ENCODE data around the gene CCDC136.

Gene CCDC136

DNA sequence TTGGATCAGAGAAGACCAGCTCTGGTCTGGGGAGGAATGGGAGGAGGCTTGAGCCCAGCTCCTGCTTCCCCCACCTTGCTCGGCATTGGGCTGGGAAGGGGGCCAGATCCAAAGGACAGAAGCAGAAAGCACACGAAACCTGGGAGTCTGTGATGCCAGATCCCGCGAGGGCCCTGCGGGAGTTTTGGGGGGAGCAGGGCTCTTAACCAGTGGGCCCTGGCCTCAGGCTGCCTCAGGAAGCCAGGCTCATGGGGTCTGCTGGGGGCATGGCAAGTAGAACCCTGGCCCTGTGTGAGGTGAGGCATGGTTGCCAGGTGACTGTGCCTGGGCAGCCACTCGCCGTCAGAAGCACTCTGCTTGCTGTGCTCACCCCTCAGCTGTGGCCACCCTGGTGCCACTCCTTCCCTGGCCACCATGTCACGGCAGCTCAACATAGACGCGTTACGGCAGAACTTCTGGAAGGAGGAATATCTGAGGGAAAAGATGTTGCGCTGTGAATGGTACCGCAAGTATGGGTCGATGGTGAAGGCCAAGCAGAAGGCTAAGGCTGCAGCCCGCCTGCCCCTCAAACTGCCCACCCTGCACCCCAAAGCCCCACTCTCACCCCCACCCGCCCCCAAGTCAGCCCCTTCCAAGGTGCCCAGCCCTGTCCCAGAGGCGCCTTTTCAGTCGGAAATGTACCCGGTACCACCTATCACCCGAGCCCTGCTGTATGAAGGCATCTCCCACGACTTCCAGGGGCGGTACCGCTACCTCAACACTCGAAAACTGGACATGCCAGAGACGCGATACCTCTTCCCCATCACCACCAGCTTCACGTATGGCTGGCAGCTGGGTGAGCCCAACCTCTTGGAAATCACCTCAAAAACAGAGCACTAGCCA lies 74.5 kb downstream of the CCDC136 start:
- DNase-seq = no peak

DNA sequence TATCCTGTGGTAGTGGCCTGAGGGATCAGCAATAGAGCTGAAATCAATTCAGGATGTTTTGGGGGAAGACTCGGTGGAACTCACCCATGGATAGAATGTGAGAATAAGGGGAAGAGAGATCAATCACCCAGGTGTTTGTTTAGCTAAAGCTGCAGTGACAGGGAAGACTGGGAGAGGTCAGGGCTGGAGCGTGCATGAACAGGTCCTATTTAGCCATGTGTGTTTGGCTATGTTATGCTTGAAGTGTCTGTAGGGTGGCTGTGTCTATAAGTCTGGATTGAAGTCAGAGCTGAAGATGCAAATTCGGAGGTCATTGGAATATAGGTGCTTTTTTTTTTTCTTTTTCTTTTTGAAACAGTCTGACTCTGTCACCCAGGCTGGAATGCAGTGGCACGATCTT lies 75.5 kb downstream of the CCDC136 start:
- DNase-seq = no peak

DNA sequence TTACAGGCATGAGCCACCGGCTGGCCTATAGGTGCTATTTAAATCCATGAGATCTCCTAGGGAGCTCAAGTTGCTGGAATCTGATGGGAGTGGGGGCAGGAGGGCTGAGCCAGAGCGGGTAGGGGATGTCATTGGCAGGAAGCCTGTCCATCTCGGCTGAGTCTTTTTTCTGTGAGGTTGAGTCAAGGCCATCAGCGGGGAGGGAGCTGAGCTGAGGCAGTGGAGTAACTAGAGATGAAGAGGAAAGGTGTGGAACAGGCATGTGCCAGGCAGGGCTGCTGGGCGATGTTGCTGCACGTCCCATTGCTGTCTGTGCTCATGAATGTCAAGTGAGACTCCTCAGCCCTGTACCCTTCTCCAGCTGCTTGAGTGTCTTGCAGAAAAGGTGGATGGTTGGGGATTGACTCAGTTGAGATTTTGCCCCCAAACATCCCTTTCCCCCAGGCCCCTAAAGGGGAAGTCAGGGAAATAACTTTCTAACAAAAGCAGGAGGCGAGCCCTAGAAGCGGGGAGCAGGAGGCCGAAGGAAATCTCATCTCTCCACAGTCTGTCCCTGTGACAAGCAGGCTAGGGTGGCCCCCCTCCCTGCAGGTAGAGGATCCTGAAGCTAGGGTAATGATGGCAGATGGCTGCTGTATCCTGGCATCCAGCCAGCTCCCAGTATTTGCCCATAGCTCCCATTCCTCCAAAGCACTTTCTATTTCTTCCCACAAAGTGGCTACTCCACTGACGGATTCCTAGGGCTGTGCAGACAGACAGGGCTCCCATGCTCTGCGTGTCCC lies 76.3 kb downstream of the CCDC136 start:
- no peak for DNase-seq

DNA sequence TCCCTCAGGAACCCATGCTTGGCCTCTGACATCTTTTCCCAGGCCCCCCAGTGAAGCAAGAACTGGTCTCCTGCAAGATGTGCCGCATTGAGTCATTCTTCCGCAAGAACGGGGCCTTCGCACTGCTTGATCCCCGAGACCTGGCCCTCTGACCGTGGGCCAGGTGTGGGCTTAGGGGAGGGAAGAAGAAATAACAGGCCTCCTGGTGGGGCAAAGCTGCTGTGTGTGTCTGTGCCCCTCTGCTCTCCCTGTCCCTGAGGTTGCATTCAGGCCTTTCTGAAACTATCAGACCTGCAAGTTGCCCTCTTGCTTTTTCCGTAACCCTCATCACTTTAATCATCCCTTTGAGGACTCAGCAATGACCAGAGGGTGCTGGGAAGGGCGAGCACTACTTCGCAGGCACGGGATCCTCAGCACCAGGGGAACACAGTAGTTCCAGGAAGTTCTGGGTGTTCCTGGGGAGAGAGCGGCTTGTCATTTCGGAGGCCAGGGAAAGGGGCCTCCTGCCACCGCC lies 76.9 kb downstream of the CCDC136 start:
- DNase-seq = no peak

DNA sequence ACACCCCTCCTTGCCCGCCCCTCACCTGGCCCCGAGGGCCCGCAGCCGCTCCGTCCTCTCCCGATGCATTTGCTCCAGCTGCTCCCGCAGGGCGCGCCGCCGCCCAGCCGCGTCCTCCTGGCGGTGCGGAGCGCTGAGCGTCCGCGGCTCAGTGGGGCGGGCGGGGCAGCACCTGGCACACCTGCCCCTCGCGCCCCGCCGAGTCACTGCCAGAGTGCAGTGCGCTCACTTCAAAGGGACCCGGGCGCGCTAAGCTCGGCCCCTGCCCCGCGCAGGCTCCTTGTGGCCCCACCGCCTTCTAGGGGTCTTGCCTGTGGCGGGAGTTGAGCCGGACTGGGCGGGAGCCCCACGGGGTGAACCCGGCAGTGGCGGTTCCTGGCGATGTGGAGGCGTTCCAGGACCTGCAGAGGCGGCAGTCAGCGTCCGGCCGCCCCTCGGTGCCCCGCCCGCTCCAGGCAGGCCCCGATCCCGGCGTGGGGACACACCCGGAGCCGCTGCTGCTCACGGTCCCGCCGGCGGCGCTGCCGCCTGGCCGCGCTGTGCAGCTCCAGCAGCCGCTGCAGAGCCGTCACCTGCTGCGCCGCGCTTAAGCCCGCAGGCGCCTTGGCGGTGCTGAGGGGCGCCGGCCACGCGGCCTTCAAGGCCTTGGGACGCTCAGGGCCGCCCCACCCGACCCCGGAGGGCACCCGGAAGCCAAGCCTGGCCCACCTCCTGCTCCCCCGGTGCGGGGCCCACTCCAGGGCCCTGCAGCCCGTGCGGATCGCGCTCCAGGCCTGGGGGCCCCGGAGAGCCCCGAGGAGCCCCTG lies 77.6 kb downstream of the CCDC136 start:
- peak; percentile 27 for DNase-seq

DNA sequence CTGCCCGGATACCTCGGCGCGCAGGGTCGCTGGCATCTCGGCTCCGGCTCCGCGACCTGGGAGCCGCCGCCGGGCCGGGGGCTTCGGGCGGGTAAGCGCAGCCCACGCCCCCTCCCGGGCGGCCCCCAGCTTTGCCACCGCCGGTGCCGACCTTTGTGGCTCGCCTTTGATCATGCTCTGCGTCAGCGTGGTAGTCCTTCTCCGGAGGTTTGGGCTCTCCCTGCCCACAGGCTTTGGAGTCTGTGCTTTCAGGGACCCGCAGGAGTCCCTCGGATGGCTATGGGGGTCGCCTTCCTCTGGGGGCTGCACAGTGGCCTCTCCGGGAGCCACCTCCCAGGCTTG lies 78.1 kb downstream of the CCDC136 start:
- no peak for DNase-seq

DNA sequence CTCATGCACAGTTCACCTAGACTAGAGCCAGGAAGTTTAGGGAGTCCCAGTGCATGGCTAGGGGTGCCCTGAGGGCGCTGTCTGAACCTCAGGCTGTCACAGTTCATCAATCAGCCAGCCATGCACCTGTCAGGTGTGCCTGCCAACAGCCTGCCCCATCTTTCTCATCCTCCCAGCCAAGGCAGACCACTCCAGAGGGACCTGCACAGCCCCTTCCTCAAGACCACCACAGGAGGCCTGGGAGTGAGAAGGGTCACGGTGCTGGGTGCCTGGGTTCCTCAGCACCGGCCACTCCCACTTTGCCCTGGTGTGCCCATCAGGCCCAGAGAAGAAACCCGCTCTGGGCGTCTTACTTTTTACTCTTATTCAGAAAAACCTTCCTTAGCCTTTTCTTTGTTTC lies 79.3 kb downstream of the CCDC136 start:
- no peak for DNase-seq
